Activated naive CD8-positive, alpha-beta T cell treated with anti-CD3 and anti-CD28 coated beads, Interleukin-2, amount 50 U/mL, for 24 hours (primary cell): ENCODE data around the gene FCER1A.

Experiments
- ATAC-seq: fragments of 150-1000 bp; cut with Tn5 transposase; one replicate; pipeline ENCODE4 v1.10.0; 2021
- DNase-seq: peaks from one replicate; pipeline ENCODE4 v3.0.0; 2021
- H3K27ac Mint-ChIP-seq: one replicate; pipeline ENCODE4 v1.8.0; 2021; ENCODE audit warnings: mild to moderate bottlenecking, mixed read lengths
- H3K27me3 Mint-ChIP-seq: one replicate; pipeline ENCODE4 v1.8.0; 2021; ENCODE audit warnings: mixed read lengths
- H3K36me3 Mint-ChIP-seq: one replicate; pipeline ENCODE4 v1.8.0; 2021; ENCODE audit warnings: low read depth, mixed read lengths
- H3K4me1 Mint-ChIP-seq: one replicate; pipeline ENCODE4 v1.8.0; 2021; ENCODE audit warnings: mixed read lengths
- H3K4me3 Mint-ChIP-seq: one replicate; pipeline ENCODE4 v1.8.0; 2021; ENCODE audit warnings: mild to moderate bottlenecking, moderate library complexity, mixed read lengths
- H3K9me3 Mint-ChIP-seq: one replicate; pipeline ENCODE4 v1.8.0; 2021; ENCODE audit warnings: mixed read lengths

The FCER1A gene

GRCh38 chr1:159302095-159302494 is at the start of gene FCER1A:
FCER1A (plus strand) TSS chr1:159302336; CDS start chr1:159302365, 29 bp downstream.
- Mint-ChIP-seq H3K9me3 (no peaks in the 10 kb centered on the region), H3K4me1 (no peaks in the 10 kb centered on the region), H3K27ac (no peak within 1 kb of the TSS), H3K27me3 (peaks cover 6% of the 10 kb centered on the region), H3K36me3 (no peaks in the 10 kb centered on the region), H3K4me3 (no peak within 1 kb of the TSS)
- no peak for DNase-seq
- ATAC-seq: no peak

GRCh38 chr1:159261311-159261710 is 40.8 kb upstream of the FCER1A start:
- peaks cover 1% of the 10 kb centered on the region for H3K4me1 Mint-ChIP-seq
- no peak overlapping the region for H3K4me3 Mint-ChIP-seq

DNA sequence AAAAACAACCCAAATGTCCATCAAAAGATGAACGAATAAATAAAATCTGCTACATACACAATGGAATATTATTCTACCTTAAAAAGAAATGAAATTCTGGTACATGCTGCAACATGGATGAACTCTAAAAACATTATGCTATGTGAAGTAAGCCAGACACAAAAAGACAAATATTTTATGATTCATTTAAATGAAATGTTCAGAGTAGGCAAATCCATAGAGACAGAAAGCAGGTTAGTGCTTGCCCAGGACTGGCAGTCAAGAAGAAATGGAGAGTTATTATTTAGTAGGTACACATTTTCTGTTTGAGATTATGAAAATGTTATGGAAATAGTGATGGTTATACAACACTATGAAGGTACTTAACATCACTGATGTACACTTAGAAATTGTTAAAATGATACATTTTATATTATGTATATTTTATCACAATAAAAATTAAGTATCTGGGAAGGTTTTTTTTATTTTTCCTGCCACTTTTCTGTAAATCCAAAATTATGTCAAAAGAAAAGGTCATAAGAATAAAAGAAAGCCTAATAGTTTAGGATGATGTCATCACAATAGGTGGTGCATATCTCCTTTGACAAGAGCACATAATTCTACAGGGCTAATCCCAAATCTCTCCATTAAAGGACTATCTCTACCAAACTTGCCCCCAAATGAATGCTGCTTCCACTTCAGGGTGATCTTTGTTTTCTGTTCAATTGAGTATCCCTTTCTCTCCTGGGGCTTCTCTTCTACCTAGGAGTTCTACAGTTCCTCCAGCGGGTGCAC is 40.2 kb upstream of the FCER1A start:
- Mint-ChIP-seq H3K27ac (no peak overlapping the region), H3K27me3 (peaks cover 2% of the 10 kb centered on the region), H3K9me3 (peaks cover 2% of the 10 kb centered on the region), H3K36me3 (no peaks in the 10 kb centered on the region), H3K4me3 (no peak overlapping the region), H3K4me1 (peaks cover 6% of the 10 kb centered on the region)
- no peak for DNase-seq
- ATAC-seq: no peak

More at GRCh38 chr1:159261311-159261710, 40.8 kb upstream of the FCER1A start:
- no peak overlapping the region for H3K27ac Mint-ChIP-seq
- no peak for ATAC-seq
- DNase-seq: no peak
- H3K27me3 Mint-ChIP-seq: peaks cover 2% of the 10 kb centered on the region
- peaks cover 6% of the 10 kb centered on the region for H3K9me3 Mint-ChIP-seq
- no peaks in the 10 kb centered on the region for H3K36me3 Mint-ChIP-seq

- H3K27me3 Mint-ChIP-seq: peaks cover 6% of the 10 kb centered on the region
- H3K4me1 Mint-ChIP-seq: peaks cover 6% of the 10 kb centered on the region
- no peak for DNase-seq
Measured at GRCh38 chr1:159266832-159267231, 35.3 kb upstream of the FCER1A start.

DNA sequence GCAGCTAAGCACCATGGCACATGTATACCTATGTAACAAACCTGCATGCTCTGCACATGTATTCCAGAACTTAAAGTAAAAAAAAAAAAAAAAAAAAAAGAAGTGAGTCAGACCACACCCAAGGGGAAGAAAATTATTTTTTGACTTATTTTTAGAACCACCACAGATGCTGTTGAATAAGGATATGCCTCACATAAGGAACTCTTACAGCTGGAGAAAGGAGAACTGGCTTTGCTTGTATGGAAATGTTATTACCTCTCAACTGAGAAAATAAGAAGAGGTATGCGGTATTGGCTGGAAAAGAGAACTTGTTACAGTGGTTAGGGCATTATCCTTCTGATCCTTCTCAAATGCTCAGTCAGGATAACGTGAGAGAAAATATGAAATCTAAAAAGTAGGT is 27.5 kb upstream of the FCER1A start:
- Mint-ChIP-seq H3K27ac (no peak overlapping the region), H3K4me3 (no peak overlapping the region), H3K36me3 (no peaks in the 10 kb centered on the region), H3K9me3 (no peaks in the 10 kb centered on the region), H3K4me1 (no peaks in the 10 kb centered on the region), H3K27me3 (peaks cover 13% of the 10 kb centered on the region)
- DNase-seq: no peak
- no peak for ATAC-seq

More at GRCh38 chr1:159266832-159267231, 35.3 kb upstream of the FCER1A start:
- ATAC-seq: no peak
- H3K27ac Mint-ChIP-seq: no peak overlapping the region
- no peak overlapping the region for H3K4me3 Mint-ChIP-seq
- peaks cover 3% of the 10 kb centered on the region for H3K9me3 Mint-ChIP-seq
- no peaks in the 10 kb centered on the region for H3K36me3 Mint-ChIP-seq

- Mint-ChIP-seq H3K27me3 (peaks cover 11% of the 10 kb centered on the region), H3K4me3 (no peak overlapping the region), H3K4me1 (no peaks in the 10 kb centered on the region), H3K27ac (no peak overlapping the region), H3K36me3 (no peaks in the 10 kb centered on the region), H3K9me3 (no peaks in the 10 kb centered on the region)
- ATAC-seq: no peak
- no peak for DNase-seq
Measured at GRCh38 chr1:159275891-159276290, 26.2 kb upstream of the FCER1A start.

GRCh38 chr1:159279773-159280172 is 22.4 kb upstream of the FCER1A start:
- H3K27ac Mint-ChIP-seq: no peak overlapping the region
- no peaks in the 10 kb centered on the region for H3K4me1 Mint-ChIP-seq
- no peak overlapping the region for H3K4me3 Mint-ChIP-seq
- H3K36me3 Mint-ChIP-seq: no peaks in the 10 kb centered on the region
- no peaks in the 10 kb centered on the region for H3K9me3 Mint-ChIP-seq
- no peak for ATAC-seq
- DNase-seq: no peak
- H3K27me3 Mint-ChIP-seq: peaks cover 11% of the 10 kb centered on the region

- ATAC-seq (no peak), DNase-seq (no peak)
- H3K9me3 Mint-ChIP-seq: no peaks in the 10 kb centered on the region
- no peaks in the 10 kb centered on the region for H3K4me1 Mint-ChIP-seq
- H3K4me3 Mint-ChIP-seq: no peak overlapping the region
- H3K27me3 Mint-ChIP-seq: peaks cover 7% of the 10 kb centered on the region
- H3K27ac Mint-ChIP-seq: no peak overlapping the region
- H3K36me3 Mint-ChIP-seq: no peaks in the 10 kb centered on the region
Measured at GRCh38 chr1:159282118-159282517, 20.0 kb upstream of the FCER1A start.

GRCh38 chr1:159289060-159289459 is 13.1 kb upstream of the FCER1A start:
- no peaks in the 10 kb centered on the region for H3K36me3 Mint-ChIP-seq
- H3K9me3 Mint-ChIP-seq: no peaks in the 10 kb centered on the region
- peaks cover 13% of the 10 kb centered on the region for H3K27me3 Mint-ChIP-seq
- no peak overlapping the region for H3K4me3 Mint-ChIP-seq
- no peaks in the 10 kb centered on the region for H3K4me1 Mint-ChIP-seq
- H3K27ac Mint-ChIP-seq: no peak overlapping the region
- no peak for DNase-seq
- no peak for ATAC-seq

GRCh38 chr1:159291424-159291823 is 10.7 kb upstream of the FCER1A start:
- DNase-seq: no peak
- H3K4me1 Mint-ChIP-seq: no peaks in the 10 kb centered on the region
- no peak for ATAC-seq
- no peaks in the 10 kb centered on the region for H3K36me3 Mint-ChIP-seq
- H3K4me3 Mint-ChIP-seq: no peak overlapping the region
- H3K9me3 Mint-ChIP-seq: no peaks in the 10 kb centered on the region
- no peak overlapping the region for H3K27ac Mint-ChIP-seq
- peaks cover 17% of the 10 kb centered on the region for H3K27me3 Mint-ChIP-seq

GRCh38 chr1:159296706-159297375 is 5.3 kb upstream of the FCER1A start:
- Mint-ChIP-seq H3K4me3 (no peak overlapping the region), H3K4me1 (no peaks in the 10 kb centered on the region), H3K36me3 (no peaks in the 10 kb centered on the region), H3K9me3 (no peaks in the 10 kb centered on the region), H3K27me3 (peaks cover 6% of the 10 kb centered on the region), H3K27ac (no peak overlapping the region)
- DNase-seq: no peak
- no peak for ATAC-seq

GRCh38 chr1:159300146-159300545 is 2.0 kb upstream of the FCER1A start:
- DNase-seq: no peak
- no peak for ATAC-seq

DNA sequence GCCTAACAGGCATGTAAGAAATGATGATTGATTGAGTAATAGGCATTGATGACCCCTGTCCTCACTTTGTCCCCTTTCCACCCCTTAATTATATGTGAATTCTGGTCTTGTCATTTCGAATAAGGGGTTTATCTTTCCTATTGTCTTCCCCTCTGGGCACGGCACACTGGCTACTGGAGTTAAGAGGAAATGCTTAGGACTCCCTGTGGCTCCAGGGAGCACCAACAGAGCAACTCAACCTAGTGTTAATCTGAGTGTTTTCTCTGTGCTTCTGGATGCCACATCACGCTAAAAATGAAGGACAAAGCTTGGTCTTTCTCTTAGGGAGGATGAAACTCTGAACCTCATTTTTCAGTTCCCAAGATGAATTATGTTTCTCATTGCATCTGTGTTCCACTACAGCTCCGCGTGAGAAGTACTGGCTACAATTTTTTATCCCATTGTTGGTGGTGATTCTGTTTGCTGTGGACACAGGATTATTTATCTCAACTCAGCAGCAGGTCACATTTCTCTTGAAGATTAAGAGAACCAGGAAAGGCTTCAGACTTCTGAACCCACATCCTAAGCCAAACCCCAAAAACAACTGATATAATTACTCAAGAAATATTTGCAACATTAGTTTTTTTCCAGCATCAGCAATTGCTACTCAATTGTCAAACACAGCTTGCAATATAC is 5.3 kb downstream of the FCER1A start:
- Mint-ChIP-seq H3K27me3 (peaks cover 6% of the 10 kb centered on the region), H3K27ac (no peak overlapping the region), H3K4me1 (no peaks in the 10 kb centered on the region), H3K9me3 (no peaks in the 10 kb centered on the region), H3K36me3 (no peaks in the 10 kb centered on the region), H3K4me3 (no peak overlapping the region)
- no peak for ATAC-seq
- no peak for DNase-seq

More at GRCh38 chr1:159300146-159300545, 2.0 kb upstream of the FCER1A start:
- Mint-ChIP-seq H3K4me3 (no peak overlapping the region), H3K9me3 (no peaks in the 10 kb centered on the region), H3K27me3 (peaks cover 6% of the 10 kb centered on the region), H3K27ac (no peak overlapping the region), H3K36me3 (no peaks in the 10 kb centered on the region), H3K4me1 (no peaks in the 10 kb centered on the region)

- ATAC-seq: no peak
- DNase-seq: no peak
- H3K27me3 Mint-ChIP-seq: peaks cover 10% of the 10 kb centered on the region
- H3K9me3 Mint-ChIP-seq: no peaks in the 10 kb centered on the region
- no peaks in the 10 kb centered on the region for H3K36me3 Mint-ChIP-seq
- no peak overlapping the region for H3K4me3 Mint-ChIP-seq
- H3K27ac Mint-ChIP-seq: no peak overlapping the region
- no peaks in the 10 kb centered on the region for H3K4me1 Mint-ChIP-seq
Measured at GRCh38 chr1:159311679-159312078, 9.5 kb downstream of the FCER1A start.

DNA sequence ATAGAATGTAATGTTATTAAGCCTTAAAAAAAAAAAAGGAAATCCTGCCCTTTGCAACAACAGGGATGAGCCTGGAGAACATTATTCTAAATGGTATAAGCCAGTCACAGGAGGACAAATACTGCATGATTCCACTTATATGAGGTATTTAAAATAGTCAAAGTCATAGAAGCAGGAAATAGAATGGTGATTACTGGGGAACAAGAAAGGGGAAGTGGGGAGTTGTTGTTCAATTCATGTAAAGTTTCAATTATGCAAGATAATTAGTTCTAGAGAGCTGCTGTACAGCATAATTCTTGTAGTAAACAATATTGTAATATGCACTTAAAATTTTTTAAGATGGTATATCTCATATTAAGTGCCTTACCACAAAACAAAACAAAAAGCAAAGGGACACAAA is 13.2 kb downstream of the FCER1A start:
- H3K36me3 Mint-ChIP-seq: no peaks in the 10 kb centered on the region
- H3K27ac Mint-ChIP-seq: no peak overlapping the region
- H3K4me3 Mint-ChIP-seq: no peak overlapping the region
- peaks cover 13% of the 10 kb centered on the region for H3K27me3 Mint-ChIP-seq
- H3K9me3 Mint-ChIP-seq: no peaks in the 10 kb centered on the region
- ATAC-seq (no peak), DNase-seq (no peak)
- H3K4me1 Mint-ChIP-seq: no peaks in the 10 kb centered on the region
